Smooth muscle cell (in vitro differentiated cells): ENCODE results near the gene LRRC61. TPM values are rescaled to one million over a fixed set of nuclear protein-coding genes. Genes with fewer than 3 reads are reported as not detected.

Source experiments
- DNase-seq: peaks from one replicate; lab custom pipeline; 2025; ENCODE audit not compliant: unreplicated experiment; lab: John Stamatoyannopoulos, UW
- H2AFZ ChIP-seq: fragments of 200-600 bp; sonication (generic); 2 replicates; pipeline ENCODE4 v1.6.0; 2016; ENCODE audit warnings: antibody characterized with exemption, low read depth, mild to moderate bottlenecking
- H3F3A ChIP-seq: fragments of 200-600 bp; sonication (generic); 2 replicates; pipeline ENCODE4 v1.6.0; 2017; ENCODE audit warnings: antibody characterized with exemption, low read depth
- H3K27ac ChIP-seq: fragments of 200-600 bp; sonication (generic); 2 replicates; pipeline ENCODE4 v1.5.1; 2016; ENCODE audit warnings: low read depth, mild to moderate bottlenecking
- H3K27me3 ChIP-seq: fragments of 200-600 bp; sonication (generic); 2 replicates; pipeline ENCODE4 v1.6.1; 2016; ENCODE audit warnings: low read depth, mild to moderate bottlenecking
- H3K36me3 ChIP-seq: fragments of 200-600 bp; sonication (generic); 2 replicates; pipeline ENCODE4 v1.5.1; 2016; ENCODE audit warnings: low read depth
- H3K4me1 ChIP-seq: fragments of 200-600 bp; sonication (generic); 2 replicates; pipeline ENCODE4 v1.5.1; 2016; ENCODE audit warnings: low read depth
- H3K4me2 ChIP-seq: fragments of 200-600 bp; sonication (generic); 2 replicates; pipeline ENCODE4 v1.6.0; 2016; ENCODE audit warnings: mild to moderate bottlenecking
- H3K4me3 ChIP-seq: fragments of 200-600 bp; sonication (generic); 2 replicates; pipeline ENCODE4 v1.5.1; 2016; ENCODE audit warnings: mild to moderate bottlenecking
- H3K79me2 ChIP-seq: fragments of 200-600 bp; sonication (generic); 2 replicates; pipeline ENCODE4 v1.6.0; 2016; ENCODE audit warnings: low read depth, mild to moderate bottlenecking
- H3K9ac ChIP-seq: fragments of 200-600 bp; sonication (generic); 2 replicates; pipeline ENCODE4 v1.6.0; 2016; ENCODE audit warnings: low read depth
- H3K9me3 ChIP-seq: fragments of 200-600 bp; sonication (generic); replicated peaks from 2 replicates; pipeline ENCODE4 v1.5.1; 2016; ENCODE audit warnings: low read depth
- H4K20me1 ChIP-seq: fragments of 200-600 bp; sonication (generic); 2 replicates; pipeline ENCODE4 v1.6.0; 2016; ENCODE audit warnings: low read depth
- WGBS: methylation state at CpG from one replicate; pipeline ENCODE4 v1.1.7; 2016; ENCODE audit warnings: low lambda C conversion rate; 5-methylcytosine and 5-hydroxymethylcytosine counted together
- polyA plus RNA-seq: library from polyadenylated mRNA; unstranded; fragments of >200 nt; fragmentation: Nextera tagmentation; extraction: Ambion mirVana; gene quantifications from 2 replicates; pipeline ENCODE4 v1.2.1, GENCODE V29; 2016
- total RNA-seq: library from RNA; depleted of rRNA; stranded (reverse); fragments of >200 nt; gene quantifications from 2 replicates; pipeline ENCODE4 v1.2.3, GENCODE V29; 2014
- TF ChIP-seq, protein P1 (sequence below): fragments of 200-600 bp; sonication (generic); IDR thresholded peaks from 2 replicates; pipeline ENCODE4 v1.5.1; 2017; ENCODE audit warnings: borderline replicate concordance, mild to moderate bottlenecking, antibody characterized with exemption; ENCODE audit not compliant: insufficient read depth, poor library complexity, severe bottlenecking

LRRC61 gene
- total and polyA plus RNA-seq, 2 experiments from 2014 or later, result 6.9 to 14.7 TPM

DNA sequence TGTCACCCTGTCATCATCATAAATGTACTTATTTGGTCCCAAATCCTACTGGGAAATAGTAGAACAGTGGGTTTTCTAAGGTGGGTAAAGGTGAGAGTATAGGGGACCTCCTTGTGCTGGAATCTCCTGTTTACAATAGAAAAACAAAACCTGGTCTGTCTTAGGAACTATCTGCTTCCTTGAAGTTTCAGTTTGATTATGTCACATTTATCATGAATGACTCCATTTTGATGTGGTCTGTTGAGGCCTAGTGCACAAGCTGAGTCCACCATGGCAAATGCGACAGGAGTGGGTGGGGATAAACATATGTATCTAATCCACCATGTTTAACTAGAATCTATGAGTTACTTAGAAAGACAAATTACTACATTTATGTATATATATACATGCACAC, 32.5 kb downstream of the LRRC61 start:
- H2AFZ ChIP-seq, result no peak overlapping the region
- TF ChIP-seq, protein P1, sequence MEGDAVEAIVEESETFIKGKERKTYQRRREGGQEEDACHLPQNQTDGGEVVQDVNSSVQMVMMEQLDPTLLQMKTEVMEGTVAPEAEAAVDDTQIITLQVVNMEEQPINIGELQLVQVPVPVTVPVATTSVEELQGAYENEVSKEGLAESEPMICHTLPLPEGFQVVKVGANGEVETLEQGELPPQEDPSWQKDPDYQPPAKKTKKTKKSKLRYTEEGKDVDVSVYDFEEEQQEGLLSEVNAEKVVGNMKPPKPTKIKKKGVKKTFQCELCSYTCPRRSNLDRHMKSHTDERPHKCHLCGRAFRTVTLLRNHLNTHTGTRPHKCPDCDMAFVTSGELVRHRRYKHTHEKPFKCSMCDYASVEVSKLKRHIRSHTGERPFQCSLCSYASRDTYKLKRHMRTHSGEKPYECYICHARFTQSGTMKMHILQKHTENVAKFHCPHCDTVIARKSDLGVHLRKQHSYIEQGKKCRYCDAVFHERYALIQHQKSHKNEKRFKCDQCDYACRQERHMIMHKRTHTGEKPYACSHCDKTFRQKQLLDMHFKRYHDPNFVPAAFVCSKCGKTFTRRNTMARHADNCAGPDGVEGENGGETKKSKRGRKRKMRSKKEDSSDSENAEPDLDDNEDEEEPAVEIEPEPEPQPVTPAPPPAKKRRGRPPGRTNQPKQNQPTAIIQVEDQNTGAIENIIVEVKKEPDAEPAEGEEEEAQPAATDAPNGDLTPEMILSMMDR, result no peak
- H4K20me1 ChIP-seq, result no peaks in the 10 kb centered on the region
- no peaks in the 10 kb centered on the region for H3K9me3 ChIP-seq
- no peaks in the 10 kb centered on the region for H3K79me2 ChIP-seq
- no peak overlapping the region for H3K4me3 ChIP-seq
- no peaks in the 10 kb centered on the region for H3F3A ChIP-seq
- 93% methylated on average over 1 of the region's 1 CpG for WGBS
- DNase-seq, result no peak
- no peaks in the 10 kb centered on the region for H3K36me3 ChIP-seq
- peaks cover 4% of the 10 kb centered on the region for H3K4me1 ChIP-seq
- H3K9ac ChIP-seq, result no peak overlapping the region
- H3K4me2 ChIP-seq, result no peak overlapping the region
- no peak overlapping the region for H3K27ac ChIP-seq
- no peaks in the 10 kb centered on the region for H3K27me3 ChIP-seq

DNA sequence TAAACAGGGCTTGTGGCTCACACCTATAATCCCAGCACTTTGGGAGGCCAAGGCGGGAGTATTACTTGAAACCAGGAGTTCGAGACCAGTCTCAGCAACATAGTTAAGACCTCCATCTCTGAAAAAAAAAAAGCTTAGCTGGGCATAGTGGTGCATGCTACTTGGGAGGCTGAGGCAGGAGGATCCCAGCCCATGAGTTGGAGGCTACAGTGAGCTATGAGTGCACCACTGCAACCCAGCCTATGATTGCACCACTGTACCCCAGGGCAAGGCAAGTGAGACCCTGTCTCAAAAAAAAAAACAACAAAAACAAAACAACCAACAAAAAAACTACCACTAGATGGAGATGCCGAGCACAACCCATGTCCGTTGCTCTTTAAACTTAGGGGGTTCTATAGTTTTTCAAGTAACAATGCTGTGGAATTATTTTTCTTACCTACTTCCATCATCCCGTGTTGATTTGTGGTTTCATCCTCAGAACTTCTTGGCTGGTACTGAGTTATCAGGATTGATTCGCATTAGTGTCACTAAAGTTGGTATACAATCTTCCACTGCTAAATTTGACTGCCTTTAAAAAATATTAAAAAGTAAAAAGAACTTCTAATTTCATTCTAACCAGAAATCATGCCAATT, 33.2 kb downstream of the LRRC61 start:
- Histone ChIP-seq H3K4me1 (peaks cover 4% of the 10 kb centered on the region), H3K79me2 (no peaks in the 10 kb centered on the region), H3K9me3 (no peaks in the 10 kb centered on the region), H3K27me3 (no peaks in the 10 kb centered on the region), H3K4me2 (peak overlapping the region; percentile 25), H2AFZ (peak overlapping the region; percentile 28), H3K27ac (no peak overlapping the region), H4K20me1 (no peaks in the 10 kb centered on the region), H3K4me3 (no peak overlapping the region), H3K9ac (no peak overlapping the region), H3K36me3 (no peaks in the 10 kb centered on the region), H3F3A (no peaks in the 10 kb centered on the region)
- TF ChIP-seq, protein P1, result peak; percentile 62
- 26% methylated on average over 6 of the region's 6 CpGs for WGBS
- no peak for DNase-seq

DNA sequence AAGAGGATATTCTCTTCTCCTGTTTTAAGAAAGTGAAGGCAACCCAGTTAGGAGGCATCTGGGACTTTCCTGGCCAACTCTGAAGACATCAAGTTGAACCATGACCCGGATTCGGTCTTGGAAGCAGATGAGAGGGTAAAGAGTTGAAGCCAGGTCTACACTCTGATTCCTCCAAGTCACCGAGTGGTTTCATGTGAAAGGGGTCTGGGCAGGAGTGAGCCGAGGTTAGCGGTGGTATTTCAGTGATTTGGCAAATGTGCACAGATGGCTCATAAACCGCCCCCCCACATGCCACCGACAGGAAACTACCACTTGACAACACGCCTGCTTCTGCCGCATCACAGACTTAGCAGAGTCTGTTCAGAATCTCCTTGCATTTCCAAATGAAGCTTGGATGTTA, 34.1 kb downstream of the LRRC61 start:
- no peaks in the 10 kb centered on the region for H3K79me2 ChIP-seq
- H3K27ac ChIP-seq, result peak overlapping the region; percentile 36
- TF ChIP-seq, protein P1, result no peak
- no peak for DNase-seq
- no peaks in the 10 kb centered on the region for H3K9me3 ChIP-seq
- no peaks in the 10 kb centered on the region for H4K20me1 ChIP-seq
- H3K9ac ChIP-seq, result no peak overlapping the region
- H3K36me3 ChIP-seq, result no peaks in the 10 kb centered on the region
- peaks cover 4% of the 10 kb centered on the region for H3K4me1 ChIP-seq
- H3K4me3 ChIP-seq, result no peak overlapping the region
- WGBS, result 54% methylated on average over 9 of the region's 9 CpGs
- H3F3A ChIP-seq, result no peaks in the 10 kb centered on the region
- peak overlapping the region; percentile 9 for H3K4me2 ChIP-seq
- H2AFZ ChIP-seq, result no peak overlapping the region
- no peaks in the 10 kb centered on the region for H3K27me3 ChIP-seq

DNA sequence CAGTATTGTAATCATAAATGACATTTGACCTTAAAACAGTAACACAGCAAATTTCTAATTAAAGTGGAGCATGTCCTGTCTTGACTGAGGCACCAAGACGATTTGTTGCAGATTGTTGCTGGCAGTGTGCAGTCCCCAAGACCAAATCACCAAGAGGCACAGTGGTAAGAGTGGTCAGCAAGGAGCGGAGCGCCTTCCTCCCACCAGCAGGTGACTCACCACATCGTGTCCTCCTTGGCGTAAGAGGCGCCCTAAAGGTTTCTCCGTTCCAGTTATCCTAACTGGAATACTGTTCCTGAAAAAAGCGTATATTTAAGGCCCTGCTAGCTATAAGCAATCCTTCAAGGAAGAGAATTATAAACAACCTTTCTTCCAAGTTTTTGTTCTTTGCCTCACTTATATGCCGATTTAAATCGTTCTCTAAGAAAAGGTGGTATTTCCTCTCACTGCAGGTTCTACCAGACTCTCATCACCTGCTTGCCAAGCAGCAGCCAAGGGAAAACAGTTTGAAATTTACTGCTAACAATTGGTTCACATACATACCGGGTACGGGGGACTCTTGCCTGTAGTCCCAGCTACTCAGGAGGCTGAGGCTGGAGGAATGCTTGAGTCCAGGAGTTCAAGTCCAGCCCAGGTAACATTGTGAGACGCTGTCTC, 34.7 kb downstream of the LRRC61 start:
- Histone ChIP-seq H3K36me3 (no peaks in the 10 kb centered on the region), H4K20me1 (no peaks in the 10 kb centered on the region), H3K4me3 (no peak overlapping the region), H3K4me1 (peaks cover 8% of the 10 kb centered on the region), H3K27me3 (no peaks in the 10 kb centered on the region), H3K79me2 (no peaks in the 10 kb centered on the region), H3K9ac (no peak overlapping the region), H2AFZ (no peak overlapping the region), H3K27ac (peak overlapping the region; percentile 36), H3F3A (no peaks in the 10 kb centered on the region), H3K9me3 (no peaks in the 10 kb centered on the region), H3K4me2 (peak overlapping the region; percentile 9)
- no peak for DNase-seq
- WGBS, result 54% methylated on average over 13 of the region's 13 CpGs
- TF ChIP-seq, protein P1, result no peak
